Esophagus mucosa (tissue), 1 donor: ENCODE data around the gene PIK3C2G. TPM values are rescaled to one million over a fixed set of nuclear protein-coding genes. Genes with fewer than 3 reads are reported as not detected.
"Not testable (repeated sequence)": the region's sequence is repeated elsewhere in the genome, so short reads cannot be mapped to it uniquely, and the experiment has no call there.

Source experiments
- ATAC-seq: fragments of 200-7000 bp; cut with Tn5 transposase; one replicate; pipeline ENCODE4 v1.9.1; 2020
- total RNA-seq: library from RNA; stranded (reverse); gene quantifications from one replicate; pipeline ENCODE4 v1.2.4, GENCODE V29; 2023
- donor health status: DM: yes; HTN: yes; CAD: no.

Gene PIK3C2G
- total RNA-seq, 1 donor from 2014 or later: 5.8 TPM

DNA sequence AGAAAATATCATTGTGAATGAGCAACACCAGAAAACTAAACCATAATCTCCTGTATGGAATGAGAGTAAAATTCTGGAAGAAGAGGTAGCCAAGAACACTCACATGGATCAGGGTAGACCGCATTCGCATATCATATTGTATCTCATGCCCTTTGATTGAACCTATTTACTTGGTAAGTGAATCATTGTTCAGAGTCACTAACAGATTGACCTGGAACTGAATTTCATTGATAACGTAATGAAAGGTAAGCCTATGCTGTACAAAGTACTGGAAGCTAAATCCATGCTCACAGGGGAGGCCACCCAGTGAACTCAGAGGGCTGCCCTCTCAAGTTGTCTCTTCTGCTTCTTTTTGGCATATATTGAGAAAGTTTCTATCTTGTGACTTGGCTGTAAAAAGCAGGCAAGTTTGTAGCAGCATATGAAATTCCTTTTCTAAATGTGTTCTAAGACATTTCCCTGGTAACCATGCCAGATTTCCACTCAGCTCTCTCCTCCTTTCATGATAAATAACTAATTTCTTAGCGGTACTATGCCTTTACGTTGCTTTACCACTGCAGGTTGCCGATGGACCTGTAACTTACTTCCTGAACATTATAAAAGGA, 385.1 kb downstream of the PIK3C2G start:
- no peak for ATAC-seq

DNA sequence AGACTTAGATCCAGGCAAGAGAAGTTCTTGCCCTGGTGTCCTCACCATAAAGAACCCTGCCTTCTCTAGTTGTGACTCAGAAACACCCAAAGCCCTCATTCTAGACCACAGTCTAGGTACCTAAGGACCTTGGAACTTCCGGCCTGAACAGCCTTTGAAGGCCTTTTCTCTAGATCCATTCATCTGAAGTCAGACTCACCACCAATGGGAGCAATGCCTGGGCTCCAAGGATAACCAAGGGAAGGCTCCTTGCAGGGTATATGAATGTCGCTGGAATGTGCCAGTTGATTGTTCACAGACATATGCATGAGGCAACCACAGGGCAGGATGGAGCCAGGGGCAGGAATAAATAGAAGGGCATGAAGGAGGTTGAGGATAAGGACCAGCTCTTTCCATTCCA, 390.2 kb downstream of the PIK3C2G start:
- ATAC-seq: no peak

DNA sequence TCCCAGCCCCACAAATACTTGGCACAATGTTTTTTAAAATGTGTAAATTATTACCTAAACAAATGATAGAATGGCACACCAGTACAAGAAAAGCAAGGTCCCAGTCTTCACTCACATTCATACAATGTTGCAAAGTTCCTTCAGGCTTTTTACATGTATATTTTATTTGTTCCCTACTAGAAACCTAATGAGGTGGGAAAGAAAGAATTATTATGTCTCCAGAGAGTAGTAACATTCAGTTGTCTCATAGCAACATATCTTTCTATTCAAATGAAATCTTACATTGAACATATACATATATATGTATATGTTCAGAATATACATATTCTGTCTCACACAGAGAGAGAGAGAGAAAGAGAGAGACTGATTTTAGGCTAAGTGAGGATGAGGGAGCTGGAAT, 391.3 kb downstream of the PIK3C2G start:
- no peak for ATAC-seq

DNA sequence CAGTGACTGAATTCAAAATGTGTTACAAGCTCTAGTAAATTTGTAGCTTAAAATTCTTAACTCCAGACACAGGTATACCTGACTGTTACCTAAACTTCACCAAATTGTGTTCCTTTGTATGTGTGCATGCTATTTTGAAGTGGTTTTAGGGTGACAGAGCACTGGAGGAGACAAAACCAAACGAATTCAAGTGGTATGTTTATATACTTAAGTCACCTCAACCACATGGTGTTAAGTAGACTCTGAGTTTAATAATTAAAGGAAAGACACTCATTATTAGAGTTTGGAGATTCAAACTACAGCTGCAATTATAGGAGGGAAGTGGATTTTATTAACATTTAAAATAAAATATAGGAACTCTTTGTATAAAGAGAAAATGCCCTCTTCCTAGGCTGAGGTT, 392.1 kb downstream of the PIK3C2G start:
- ATAC-seq: no peak

DNA sequence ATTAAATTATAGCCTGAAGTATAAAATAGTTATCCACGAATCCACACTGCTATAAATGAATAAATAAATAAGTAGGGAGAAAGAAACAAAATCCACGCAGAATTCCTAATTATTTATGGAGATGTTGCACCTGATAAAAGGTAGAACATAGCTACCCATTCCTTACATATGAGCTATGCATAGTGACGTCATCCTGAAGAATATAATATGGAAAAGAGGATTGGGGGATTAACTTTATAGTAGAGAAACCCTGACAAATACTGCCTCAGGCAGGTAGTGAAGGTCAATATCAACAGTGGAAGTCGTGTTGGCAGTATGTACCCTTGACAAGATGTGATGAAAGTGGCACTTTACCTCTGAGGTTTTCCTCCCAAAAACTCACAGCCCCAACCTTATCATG, 394.0 kb downstream of the PIK3C2G start:
- no peak for ATAC-seq

DNA sequence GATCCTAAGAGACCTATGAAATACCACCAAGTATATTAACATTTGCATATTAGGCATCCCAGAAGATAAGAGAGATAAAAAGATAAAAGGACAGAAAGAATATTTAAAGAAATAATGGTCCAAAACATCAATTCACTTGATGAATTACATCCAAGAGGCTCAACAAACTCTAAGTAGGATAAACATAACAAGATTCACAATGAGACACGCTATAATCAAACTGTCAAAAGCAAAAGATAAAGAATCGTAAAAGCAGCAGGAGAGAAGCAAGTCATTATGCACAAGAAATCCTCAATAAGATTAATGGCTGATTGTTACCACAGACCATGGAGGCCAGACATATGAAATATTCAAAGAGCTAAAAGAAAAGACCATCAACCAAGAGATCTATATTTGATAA, 396.9 kb downstream of the PIK3C2G start:
- no peak for ATAC-seq

DNA sequence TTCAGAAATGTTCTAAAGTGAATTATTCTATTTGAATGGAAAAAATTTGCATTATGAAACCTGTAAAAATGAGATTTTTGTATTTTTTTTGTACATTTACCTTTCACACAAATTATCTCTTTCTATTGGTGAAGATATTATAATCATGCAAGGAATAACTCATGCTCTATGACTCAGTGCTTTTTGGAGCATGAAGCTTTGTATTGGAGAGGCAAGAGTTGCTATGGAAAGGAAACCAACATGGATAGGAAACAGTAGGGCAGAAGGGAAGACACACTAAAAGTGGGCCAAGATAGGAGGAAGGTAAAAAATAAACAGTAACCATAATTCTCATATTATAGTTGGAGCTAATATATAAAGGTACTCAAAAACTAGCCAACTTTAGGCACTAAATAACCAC, 397.5 kb downstream of the PIK3C2G start:
- ATAC-seq: no peak

DNA sequence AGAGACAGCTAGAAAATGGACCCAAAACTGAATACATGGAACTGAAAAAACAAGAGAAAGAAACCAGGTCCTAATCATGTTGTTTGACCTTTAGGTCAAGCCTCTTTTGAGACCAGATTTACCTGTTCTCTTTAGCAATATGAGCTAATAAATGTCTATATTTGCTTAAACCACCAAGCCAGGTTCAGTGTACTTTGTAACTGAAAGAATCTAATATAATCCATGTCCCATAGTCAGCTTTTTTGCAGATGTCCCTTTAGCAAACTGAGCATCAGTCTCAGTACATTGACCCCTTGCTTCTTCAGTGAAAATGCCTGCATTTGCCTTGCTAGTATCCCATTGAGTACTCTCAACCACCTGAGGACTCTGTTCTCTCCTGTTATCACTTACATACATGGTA, 414.8 kb downstream of the PIK3C2G start:
- ATAC-seq: no peak

DNA sequence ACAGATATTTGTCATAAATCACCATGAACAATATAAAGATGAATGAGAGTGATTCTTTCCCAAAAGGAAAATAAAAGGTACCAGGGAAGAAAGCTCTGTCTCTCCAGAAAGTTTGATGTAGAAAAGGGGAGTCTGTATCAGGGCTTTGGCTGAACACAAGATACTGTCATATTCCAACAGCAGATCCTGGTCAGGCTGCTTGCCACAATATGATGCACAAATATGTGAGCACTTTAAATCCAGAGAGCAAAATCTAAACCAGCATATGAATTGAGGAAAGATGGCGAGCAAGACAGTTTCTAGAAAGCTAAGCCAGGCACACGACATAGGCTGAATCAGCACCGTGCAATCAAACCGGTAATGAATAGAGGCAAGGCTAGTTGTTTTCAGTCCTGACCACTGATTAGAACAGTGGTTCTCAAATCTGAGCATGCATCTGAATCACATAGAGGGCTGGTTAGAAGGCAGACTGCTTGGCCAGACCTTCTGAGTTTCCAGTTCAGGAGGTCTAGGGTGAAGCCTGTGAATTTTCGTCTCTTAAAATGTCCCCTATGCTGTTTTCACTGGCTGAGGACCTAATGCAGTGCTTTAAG, 415.8 kb downstream of the PIK3C2G start:
- ATAC-seq: peak; percentile 26

DNA sequence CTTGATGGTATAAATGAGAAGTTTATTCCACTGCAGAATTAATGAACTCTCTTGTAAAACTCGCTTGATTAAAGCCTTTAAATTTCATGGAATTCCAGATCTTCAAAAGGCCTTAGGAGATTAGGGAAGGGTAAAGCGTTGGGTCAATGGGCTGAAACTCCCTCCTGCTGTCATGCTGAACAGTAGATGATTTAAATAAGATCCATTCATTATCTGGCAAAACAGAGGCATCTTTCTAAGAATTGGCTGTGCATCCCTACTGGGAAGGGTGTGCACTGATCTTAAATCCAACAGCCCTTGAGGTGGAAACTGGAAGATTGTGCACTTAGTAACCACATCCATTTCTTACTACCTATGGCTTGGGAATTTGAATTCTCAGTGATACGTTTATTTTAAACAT, 420.5 kb downstream of the PIK3C2G start:
- no peak for ATAC-seq

DNA sequence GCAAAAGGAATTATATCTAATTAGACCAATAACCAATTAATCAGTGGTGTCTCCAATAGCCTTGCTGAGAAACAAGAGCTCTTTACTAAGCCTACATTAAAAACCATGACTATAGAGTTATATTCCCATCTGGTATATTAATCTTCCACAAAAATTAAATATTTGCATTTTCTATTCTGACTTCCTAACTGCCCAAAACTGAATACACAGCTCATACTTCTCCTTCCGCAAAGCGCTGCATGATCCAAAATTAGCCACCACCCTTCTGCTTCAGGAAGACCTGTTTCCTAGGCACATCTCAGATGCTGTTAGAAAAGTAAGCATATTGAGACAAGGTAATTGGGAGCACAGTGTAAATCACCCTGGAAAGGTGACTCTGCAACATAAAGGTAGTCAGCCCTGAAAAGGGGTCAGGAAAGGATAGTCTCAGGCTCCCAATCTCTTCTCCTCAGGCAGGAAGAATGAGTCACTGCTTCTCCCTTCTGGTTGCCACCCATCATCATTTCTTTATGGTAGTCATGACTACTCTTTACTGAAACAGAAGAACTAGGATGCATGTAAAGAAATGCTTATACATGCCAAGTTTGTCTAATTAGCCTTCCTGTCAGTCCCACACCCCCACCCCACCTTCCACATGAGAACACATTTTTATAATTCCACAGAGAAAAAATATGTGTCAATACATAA, 422.2 kb downstream of the PIK3C2G start:
- ATAC-seq: peak; percentile 53

DNA sequence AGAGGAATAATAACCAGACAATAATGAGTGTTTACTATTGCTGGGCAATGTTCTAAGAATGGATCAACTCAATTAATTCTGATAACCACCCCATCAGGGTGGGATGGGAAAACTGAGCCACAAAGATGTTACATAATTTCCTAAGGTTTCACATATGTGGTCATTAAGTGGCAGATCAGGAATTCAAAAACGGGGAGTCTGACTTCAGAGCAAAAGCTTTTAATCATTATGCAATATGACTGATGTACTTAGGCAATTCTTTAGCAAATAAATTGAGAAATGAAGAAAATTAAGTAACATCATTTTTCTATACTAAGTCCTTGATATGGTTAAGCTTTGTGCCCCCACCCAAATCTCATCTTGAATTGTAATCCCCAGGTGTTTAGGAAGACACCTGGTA, 423.1 kb downstream of the PIK3C2G start:
- ATAC-seq: no peak

DNA sequence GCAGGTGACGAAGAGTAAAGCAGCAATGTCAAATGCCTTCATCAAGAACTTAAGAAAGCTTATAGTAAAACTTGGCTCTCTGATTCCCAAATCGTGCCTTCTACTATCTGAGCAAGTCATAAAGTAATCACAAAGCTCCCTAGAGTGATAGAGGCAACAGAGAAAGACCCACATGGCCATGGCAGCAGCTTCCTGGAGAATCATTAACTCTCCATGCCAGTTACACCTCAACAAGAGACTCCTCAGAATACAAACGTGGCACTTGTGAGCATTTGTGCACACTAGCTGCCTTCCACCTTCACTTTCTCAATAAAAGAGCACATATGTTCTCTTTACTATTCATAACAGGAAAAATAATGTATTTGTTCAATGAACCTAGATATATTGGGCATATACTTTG, 428.5 kb downstream of the PIK3C2G start:
- no peak for ATAC-seq

DNA sequence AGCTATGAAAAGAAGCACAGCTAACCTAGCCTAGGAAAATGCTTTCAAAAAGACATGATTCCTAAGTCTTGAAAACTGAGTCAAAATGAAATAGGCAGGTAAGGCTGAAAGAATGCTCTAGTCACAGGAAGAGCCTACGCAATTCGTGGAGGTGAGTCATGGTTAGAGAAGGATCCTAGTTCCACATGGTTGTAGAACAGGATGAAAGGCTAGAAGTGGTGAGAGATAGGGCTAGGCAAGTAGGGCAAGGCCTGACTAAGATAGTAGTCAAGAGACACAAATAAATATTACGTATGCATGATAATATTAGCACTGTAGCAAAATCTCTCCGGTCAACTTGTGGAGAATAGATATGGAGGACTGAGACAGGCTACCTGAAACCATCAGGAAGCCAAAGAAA, 429.3 kb downstream of the PIK3C2G start:
- ATAC-seq: peak; percentile 100

DNA sequence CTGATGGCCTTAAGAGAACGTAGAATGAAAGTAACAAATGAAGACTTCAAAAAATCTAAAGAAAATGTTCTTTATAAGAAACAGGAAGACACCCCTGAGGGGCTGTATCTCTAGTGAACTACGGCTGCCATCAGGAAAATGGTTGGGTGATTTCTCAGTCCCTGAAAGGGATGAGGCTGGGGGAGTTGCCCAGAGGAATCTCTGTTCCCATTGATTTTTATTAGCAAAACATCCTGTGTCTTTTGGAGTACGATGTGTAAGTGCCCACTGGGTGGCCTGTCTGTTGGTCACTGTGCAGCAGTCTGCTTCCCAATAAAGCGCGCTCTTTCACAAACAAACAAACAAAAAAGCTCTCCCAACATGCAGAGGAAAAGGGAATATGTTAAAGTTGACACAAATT, 432.7 kb downstream of the PIK3C2G start:
- ATAC-seq: not testable (repeated sequence)

DNA sequence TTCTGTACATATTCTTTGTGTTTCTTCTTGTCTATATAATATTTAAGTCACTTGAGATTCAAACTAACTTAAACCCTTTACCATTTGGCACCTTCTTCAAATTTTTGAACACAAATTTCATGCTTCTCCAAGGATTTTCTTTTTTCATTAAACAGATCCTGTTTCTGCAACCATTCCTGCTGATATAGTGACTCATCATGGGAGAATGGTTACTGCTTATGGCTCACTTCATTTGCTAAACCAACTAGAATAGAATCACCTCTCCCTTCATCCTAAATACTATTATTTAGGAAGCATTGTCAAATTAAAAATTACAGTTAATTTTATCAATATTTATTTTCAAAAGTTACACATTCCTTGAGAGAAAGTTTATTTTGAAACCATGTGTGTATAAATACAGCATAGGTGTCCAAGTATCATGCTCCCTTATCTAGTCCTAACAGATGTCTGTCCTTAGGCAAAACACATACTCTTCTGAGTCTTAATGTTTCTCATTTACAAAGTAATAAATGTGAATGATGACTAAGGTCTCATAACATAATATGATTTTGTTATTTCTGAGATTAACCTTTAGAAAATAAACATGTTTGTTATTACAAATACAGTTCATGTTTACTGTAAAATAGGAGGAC, 435.8 kb downstream of the PIK3C2G start:
- no peak for ATAC-seq

Other genes starting within 250 kb of the PIK3C2G start
- 0.40 TPM for gene RERGL, start 171.3 kb upstream of the PIK3C2G start, total RNA-seq